ENCODE measurements around the gene OTOG. TPM values are rescaled to one million over a fixed set of nuclear protein-coding genes. Genes with fewer than 3 reads are reported as not detected.

OTOG gene
- total and polyA plus RNA-seq, 2 of the 8 experiments (the other 6 are each of a cell fraction or from before 2014, with no cell fraction given) = 0.41 to 1.5 TPM

DNA sequence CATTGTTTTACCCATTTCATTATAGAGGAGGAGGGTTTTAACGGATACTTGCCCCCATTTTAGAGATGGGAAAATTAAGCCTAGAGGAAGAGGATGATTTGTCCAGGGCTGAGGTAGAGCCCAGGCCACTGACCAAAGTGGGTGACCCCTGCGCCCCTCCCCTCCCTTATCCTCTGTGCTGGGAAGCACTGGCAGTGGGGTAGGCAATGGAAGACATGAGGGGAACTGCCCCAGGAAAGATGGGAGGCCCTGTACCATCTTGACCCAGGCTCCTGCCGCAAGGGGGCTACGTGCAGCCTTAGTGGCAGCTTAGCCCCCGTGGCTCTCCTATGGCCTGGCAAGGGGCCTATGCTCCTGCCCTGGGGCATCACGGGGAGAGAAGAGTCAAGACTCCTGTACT lies 95.9 kb downstream of the OTOG start:
- Histone ChIP-seq H2BK120ac (replicated peaks; ENCODE audit: low read depth, low read length) (no peak overlapping the region), H3K56ac (replicated peaks; ENCODE audit: insufficient read length, low read depth, low read length) (no peak overlapping the region), H2BK20ac (ENCODE audit: low read length) (no peak overlapping the region), H3K79me1 (ENCODE audit: low read depth, low read length) (no peaks in the 10 kb centered on the region), H3K4me1 (replicated peaks in 1 of 4; ENCODE audit: control insufficient read depth in 3 of 4, insufficient read depth in 4 of 4, low read length in 3 of 4) (peaks cover 0 to 4% (median 1%) of the 10 kb centered on the region in 4 experiments; a peak in 3 of 7 replicates), H3K23me2 (ENCODE audit: low read depth, low read length) (peaks cover 3% of the 10 kb centered on the region; the same call in 1 of the 2 replicates), H3K14ac (ENCODE audit: insufficient read length) (no peak overlapping the region), H3K4me2 (ENCODE audit: insufficient read depth in 1 of 2, low read depth in 2 of 2, low read length in 2 of 2) (no peak overlapping the region), H2BK5ac (ENCODE audit: low read depth, low read length) (no peak overlapping the region), H3K27me3 (replicated peaks in 1 of 4; ENCODE audit: control insufficient read depth in 3 of 4, extremely low read depth in 1 of 4, insufficient read depth in 3 of 4, low read length in 3 of 4) (no peaks in the 10 kb centered on the region), H3K4ac (replicated peaks; ENCODE audit: insufficient read length, low read depth, low read length) (no peak overlapping the region), H4K91ac (replicated peaks; ENCODE audit: insufficient read length, low read length) (no peak overlapping the region), H3K27ac (ENCODE audit: low read depth, low read length) (no peak overlapping the region), H4K8ac (ENCODE audit: extremely low read depth, insufficient read depth, low read length) (peak overlapping the region; percentile 48), H3K9me3 (ENCODE audit: insufficient read depth in 2 of 2, low read depth in 1 of 2, low read length in 1 of 2) (no peaks in the 10 kb centered on the region), H3K18ac (ENCODE audit: extremely low read depth, low read length) (no peak overlapping the region), H4K5ac (ENCODE audit: insufficient read length, low read depth, low read length) (no peak overlapping the region), H3K36me3 (ENCODE audit: control insufficient read depth in 2 of 4, insufficient read depth in 4 of 4, low read length in 3 of 4) (no peaks in the 10 kb centered on the region), H2AFZ (ENCODE audit: low read length) (no peak overlapping the region), H4K20me1 (replicated peaks in 1 of 2; ENCODE audit: control insufficient read depth in 1 of 2, insufficient read depth in 2 of 2, low read length in 2 of 2) (peaks cover 0 to 6% of the 10 kb centered on the region in 2 experiments), H2BK12ac (ENCODE audit: low read depth, low read length) (no peak overlapping the region), H3K23ac (ENCODE audit: insufficient read length) (no peak overlapping the region), H3K4me3 (ENCODE audit: extremely low read depth in 1 of 4, insufficient read depth in 2 of 4, low read depth in 3 of 4, low read length in 4 of 4) (no peak overlapping the region), H3K9ac (replicated peaks in 1 of 4; ENCODE audit: extremely low read depth in 1 of 4, low read depth in 3 of 4, low read length in 3 of 4) (no peak overlapping the region), H3K79me2 (ENCODE audit: control insufficient read depth in 1 of 2, insufficient read depth in 2 of 2, low read length in 2 of 2) (no peaks in the 10 kb centered on the region), H2BK15ac (ENCODE audit: low read length) (no peak overlapping the region), H2AK5ac (ENCODE audit: low read depth, low read length) (no peak overlapping the region)
- FAIRE-seq (no peak), DNase-seq (ENCODE audit: low read depth in 1 of 2, low spot score in 2 of 2) (no peak)
- TF ChIP-seq POU5F1 (IDR thresholded peaks at IDR 0.05; ENCODE audit: low read depth, low read length) = no peak
- no peak for TF ChIP-seq SP4 (IDR thresholded peaks at IDR 0.05; ENCODE audit: low read length)
- TF ChIP-seq CHD1 (IDR thresholded peaks at IDR 0.05; ENCODE audit: low read depth, low read length) = no peak
- no peak for TF ChIP-seq POLR2AphosphoS5 (IDR thresholded peaks at IDR 0.05; ENCODE audit: low read depth, low read length)
- CTCF ChIA-PET (ENCODE audit: partially characterized antibody) = interaction anchor here (1.1 to 3.5 kb wide), 3 partner anchors 79 to 92 kb away, joined by 3 to 18 read pairs (median 18); no protein-coding TSS in a partner anchor
- 84% methylated on average over 3 of the region's 6 CpGs; no CpG with 5 or more reads in 1 of the 2 experiments for WGBS, 2 experiments (ENCODE audit: extremely low coverage in 1 of 2, insufficient coverage in 1 of 2, insufficient read length in 1 of 2, insufficient replicate concordance in 2 of 2, low coverage in 1 of 2, low lambda C conversion rate in 2 of 2, missing lambda C conversion rate in 1 of 2)
- POLR2A ChIA-PET (ENCODE audit: partially characterized antibody) = no interaction called here
